Stimulated activated CD4-positive, alpha-beta T cell treated with anti-CD3 and anti-CD28 coated beads, Interleukin-1b, Interleukin-23, amount 100 ng/mL, for 24 hours (primary cell): Measurements from ENCODE around the gene RAB14.
"Not testable (repeated sequence)": the region's sequence is repeated elsewhere in the genome, so short reads cannot be mapped to it uniquely, and the experiment has no call there.

Source experiments
- DNase-seq, 4 experiments: peaks; one replicate each; pipeline ENCODE4 v3.0.0-alpha.2; 2020; ENCODE audit warnings: low read depth in 4 of 4, low spot score in 1 of 4

RAB14 gene

DNA sequence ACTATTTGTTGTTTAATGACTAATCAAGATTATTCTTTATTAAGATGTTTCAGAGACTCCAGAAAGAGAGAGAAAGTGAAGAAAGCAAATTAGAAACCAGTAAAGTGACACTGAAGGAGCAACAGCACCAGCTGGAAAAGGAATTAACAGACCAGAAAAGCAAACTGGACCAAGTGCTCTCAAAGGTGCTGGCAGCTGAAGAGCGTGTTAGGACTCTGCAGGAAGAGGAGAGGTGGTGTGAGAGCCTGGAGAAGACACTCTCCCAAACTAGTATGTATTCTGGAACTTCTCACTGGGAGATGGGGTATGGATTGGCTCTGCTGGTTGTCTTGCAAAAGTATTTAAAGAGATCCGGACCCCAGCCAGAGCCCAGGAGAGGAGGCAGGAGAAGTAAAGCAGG, 33.6 kb downstream of the RAB14 start:
- no peak for DNase-seq

DNA sequence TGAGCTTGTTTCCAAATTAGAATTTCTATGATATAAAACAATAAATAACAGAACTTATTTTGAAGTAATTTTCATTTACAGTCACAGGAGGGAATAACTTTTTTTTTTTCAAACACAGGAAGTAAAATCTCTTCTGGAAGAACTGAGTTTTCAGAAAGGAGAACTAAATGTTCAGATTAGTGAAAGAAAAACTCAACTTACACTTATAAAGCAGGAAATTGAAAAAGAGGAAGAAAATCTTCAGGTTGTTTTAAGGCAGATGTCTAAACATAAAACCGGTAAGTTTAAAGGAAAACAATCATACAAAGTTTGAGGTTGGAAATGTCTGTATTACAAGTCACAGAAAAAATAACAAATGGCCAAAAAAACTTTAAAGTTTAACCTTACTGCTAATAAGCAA, 41.6 kb downstream of the RAB14 start:
- DNase-seq, result no peak

DNA sequence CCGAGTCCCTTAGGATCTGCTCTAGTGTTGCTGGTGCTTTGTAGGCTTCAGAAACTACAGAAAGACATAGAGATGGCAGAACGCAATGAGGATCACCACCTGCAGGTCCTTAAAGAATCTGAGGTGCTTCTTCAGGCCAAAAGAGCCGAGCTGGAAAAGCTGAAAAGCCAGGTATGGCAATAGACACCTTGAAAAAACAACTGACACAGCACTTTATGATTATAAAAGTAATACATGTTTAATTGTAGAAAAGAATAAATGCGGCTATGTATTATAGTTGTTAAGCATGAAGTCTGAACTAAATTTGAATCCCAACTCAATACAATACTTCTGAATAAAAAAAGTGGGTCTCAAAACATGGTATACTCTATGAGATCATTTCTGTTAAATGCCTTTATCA, 43.7 kb downstream of the RAB14 start:
- no peak for DNase-seq

DNA sequence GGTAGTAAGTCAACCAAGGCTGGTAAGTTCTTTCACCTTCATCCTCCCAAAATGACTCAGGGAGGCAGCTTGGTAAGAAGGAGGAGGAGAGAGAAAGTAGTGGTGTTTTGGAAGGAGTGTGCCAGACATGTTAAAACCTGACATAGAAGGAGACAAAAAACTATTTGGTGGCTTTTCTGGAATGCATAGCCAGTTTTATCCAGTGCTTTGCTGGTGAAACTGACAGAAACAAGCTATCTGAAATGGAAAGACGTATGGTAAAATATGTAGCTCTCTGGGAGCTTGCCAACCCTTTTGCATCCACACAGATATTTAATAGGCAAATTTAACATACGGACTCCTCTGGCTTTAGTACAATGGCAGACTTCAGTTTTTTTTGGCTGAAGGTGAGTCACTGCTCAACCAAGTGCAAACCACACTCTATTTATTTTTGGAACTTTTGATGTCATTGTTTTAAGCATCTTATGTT, 45.4 kb downstream of the RAB14 start:
- DNase-seq, result no peak

DNA sequence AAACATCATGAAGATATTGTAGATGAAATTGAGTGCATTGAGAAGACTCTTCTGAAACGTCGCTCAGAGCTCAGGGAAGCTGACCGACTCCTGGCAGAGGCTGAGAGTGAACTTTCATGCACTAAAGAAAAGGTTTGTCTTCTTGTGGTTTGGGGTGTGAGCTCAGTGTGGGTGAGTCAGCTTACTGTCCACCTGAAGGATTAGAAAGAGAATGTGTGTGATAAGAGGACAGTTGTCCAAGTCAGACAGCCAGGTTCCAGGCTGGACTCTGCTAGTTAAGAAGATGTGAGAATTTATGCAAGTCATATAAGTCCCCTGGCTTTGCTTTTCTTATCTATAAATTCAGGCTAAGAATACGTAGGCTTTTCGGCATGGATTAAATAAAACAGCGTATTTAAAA, 46.9 kb downstream of the RAB14 start:
- no peak for DNase-seq

DNA sequence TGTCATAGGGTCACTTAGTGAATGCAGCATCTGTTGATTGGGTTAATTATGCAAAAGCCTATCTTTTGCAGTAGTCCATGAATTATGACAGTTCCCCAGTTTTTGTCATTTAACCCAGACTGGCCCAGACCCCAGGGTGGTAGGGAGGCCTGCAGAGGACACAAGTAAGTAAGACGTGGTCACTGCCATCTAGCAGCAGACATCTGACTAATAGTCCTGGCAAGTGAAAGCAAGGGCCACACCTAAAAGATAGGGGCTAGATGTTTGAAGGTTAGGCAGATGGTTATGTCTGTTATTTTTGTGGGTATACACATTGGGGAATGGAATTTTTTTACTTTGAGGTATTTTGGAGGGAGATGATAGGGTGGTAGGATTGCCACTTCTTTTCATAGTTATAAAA, 48.0 kb downstream of the RAB14 start:
- DNase-seq, result no peak

DNA sequence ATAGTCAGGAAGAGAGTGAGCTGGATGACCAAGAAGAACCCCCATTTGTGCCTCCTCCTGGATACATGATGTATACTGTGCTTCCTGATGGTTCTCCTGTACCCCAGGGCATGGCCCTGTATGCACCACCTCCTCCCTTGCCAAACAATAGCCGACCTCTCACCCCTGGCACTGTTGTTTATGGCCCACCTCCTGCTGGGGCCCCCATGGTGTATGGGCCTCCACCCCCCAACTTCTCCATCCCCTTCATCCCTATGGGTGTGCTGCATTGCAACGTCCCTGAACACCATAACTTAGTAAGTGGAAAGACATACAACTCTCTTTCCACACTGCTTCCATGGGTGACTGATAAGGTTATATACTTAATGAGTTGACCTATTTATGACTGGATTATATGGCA, 51.5 kb downstream of the RAB14 start:
- no peak for DNase-seq

DNA sequence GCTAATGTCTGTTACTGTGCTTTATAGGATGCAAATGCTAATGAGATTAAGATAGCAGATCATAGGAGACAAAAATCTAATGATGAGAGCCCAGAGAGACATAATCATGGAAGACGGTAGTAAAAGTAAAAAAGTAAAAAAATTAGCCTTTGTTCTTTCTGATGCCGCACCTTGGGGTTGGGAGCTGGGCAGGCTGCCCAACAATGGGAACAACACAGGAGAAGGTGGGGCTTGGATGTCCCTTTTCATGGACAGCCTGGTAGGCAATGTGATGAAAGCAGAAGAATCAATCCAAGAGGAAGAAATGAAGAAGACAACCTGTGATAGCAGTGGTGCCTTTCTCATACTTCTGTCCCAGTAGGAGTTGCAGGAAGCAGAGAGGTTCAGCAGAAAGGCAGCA, 57.2 kb downstream of the RAB14 start:
- no peak for DNase-seq

DNA sequence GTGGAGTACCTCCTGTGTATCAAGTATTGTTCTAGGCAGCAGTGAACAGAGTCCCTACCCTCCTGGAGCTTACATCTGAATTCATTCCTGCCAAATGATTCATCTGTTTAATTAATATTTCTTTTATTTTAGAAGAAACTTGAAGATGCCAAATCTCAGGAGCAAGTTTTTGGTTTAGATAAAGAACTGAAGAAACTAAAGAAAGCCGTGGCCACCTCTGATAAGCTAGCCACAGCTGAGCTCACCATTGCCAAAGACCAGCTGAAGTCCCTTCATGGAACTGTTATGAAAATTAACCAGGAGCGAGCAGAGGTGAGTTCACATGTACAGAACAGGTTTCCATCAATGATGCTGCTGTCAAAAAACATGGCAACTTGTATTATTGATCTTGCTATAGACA, 57.9 kb downstream of the RAB14 start:
- DNase-seq, result no peak

DNA sequence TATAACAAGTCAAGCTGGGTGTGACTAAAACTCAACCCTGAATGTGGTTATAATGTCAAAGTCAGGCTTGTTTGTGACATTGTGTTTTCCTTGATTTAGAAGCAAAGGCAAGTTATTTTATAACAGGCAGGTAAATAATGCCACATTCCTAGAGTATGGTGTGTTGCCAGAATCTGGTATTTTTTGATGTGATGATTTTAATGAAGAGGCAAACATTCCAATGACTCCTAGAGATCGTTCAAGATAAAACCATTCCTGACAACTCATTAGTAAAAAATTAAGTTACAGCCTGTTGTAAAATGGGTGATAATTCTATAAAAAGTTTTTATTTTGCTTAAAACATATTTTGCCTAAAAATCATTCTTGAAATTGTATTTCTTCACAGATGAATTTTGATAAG, 60.0 kb downstream of the RAB14 start:
- no peak for DNase-seq

DNA sequence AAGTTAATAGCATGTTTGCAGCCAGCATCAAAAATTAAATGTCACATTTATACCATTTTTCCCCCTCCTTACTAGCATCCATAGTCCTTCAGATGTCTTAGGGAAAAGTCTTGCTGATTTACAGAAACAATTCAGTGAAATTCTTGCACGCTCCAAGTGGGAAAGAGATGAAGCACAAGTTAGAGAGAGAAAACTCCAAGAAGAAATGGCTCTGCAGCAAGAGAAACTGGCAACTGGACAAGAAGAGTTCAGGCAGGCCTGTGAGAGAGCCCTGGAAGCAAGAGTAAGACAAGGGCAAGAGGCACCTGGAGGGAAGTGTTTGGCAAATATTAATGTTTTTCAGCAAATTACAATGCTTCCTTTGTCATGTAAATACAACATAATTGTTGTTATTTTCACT, 60.4 kb downstream of the RAB14 start:
- DNase-seq, result no peak

DNA sequence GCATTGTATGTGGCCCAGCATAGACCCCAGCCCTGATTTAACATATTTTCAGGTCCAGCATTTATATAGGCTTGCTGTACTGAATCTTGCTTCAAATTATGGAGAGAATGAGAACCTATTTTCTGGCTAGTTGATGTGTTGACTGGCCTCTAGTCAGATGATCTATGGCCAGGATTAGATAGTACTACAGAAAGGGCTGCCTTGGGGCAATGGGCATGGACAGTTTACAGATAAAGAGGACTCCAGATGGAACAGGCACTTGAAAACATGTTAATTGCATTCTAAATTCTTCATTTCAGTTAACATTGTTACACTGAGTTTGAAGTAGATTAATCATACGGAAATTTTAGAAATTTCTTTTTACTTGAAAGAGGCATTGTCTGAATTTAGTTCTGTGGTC, 61.5 kb downstream of the RAB14 start:
- no peak for DNase-seq

DNA sequence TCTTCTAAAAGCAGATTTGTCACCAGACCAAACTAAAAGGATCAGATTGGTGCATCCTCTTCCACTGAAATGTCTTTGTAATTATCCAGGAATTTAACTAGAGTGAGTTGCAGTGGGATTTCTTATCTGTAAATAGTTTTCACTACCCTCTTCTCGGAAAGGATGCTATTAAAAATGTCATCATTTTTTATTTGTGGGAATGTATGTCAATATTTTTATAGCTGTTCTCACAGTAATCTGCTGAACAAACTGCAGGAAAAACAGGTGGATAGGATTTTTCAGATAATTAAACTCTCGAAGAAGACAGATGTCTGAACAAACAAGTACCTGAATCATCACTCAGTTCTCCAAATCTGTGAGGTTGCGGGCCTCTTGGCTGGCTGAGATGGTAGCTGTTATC, 62.7 kb downstream of the RAB14 start:
- no peak for DNase-seq

DNA sequence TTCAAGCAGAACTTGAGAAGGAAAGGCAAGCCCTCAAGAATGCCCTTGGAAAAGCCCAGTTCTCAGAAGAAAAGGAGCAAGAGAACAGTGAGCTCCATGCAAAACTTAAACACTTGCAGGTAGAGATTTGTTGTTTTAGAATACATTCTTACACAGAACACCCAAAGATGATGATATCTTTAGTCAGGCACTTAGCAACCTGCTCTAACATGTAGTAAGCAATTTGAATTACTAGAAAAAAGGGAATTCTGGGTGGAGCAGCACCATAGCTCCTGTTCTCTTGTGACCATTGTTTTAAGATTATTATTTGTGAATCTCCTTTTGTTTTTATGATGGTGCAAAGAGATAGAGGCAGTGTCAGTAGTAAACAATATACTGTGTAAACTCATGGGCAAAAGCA, 63.1 kb downstream of the RAB14 start:
- DNase-seq, result no peak

DNA sequence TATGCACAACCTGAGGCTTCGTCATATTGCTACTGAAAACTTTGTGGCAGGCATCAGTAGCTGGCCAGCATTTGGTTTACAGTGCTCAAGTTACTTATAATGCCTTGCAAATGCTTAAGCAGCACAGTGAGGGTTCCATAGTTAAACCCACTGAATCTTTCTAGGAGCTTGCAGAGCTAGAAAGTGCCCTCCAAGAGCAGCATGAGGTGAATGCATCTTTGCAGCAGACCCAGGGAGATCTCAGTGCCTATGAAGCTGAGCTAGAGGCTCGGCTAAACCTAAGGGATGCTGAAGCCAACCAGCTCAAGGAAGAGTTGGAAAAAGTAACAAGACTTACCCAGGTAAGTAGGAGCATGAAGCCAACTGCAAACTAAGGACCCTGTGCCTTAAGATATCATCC, 66.0 kb downstream of the RAB14 start:
- DNase-seq, result no peak

DNA sequence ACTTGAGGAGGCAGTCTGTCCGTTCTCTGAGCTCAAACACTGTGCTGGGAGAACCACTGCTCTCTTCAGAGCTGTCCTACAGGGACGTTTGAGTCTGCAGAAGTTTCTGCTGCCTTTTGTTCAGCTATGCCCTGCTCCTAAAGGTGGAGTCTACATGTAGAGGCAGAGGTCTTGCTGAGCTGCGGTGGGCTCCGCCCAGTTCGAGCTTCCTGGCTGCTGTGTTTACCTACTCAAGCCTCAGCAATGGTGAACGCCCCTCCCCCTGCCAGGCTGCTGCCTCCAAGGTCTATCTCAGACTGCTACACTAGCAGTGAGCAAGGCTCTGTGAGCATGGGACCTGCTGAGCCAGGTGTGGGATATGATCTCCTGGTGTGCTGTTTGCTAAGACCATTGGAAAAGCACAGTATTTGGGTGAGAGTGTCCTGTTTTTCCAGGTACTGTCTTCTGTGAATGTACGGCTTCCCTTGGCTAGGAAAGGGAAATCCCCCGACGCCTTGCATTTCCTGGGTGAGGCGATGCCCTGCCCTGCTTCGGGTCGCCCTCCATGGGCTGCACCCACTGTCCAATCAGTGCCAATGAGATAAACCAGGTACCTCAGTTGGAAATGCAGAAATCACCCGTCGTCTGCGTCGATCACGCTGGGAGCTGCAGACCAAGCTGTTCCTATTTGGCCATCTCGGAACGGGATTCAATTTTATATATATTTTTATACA, 68.4 kb downstream of the RAB14 start:
- peak in 3 of 4 experiments; percentile 7 to 23 (median 21) for DNase-seq

DNA sequence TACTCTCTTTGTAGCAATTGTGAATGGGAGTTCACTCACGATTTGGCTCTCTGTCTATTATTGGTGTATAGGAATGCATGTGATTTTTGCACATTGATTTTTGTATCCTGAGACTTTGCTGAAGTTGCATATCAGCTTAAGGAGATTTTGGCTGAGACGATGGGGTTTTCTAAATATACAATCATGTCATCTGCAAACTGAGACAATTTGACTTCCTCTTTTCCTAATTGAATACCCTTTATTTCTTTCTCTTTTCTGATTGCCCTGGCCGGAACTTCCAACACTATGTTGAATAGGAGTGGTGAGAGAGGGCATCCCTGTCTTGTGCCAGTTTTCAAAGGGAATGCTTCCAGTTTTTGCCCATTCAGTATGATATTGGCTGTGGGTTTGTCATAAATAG, 72.3 kb downstream of the RAB14 start:
- DNase-seq, result not testable (repeated sequence)
